NCI-H1105 treated with DMSO at 0.1 percent for 48 hours (cell line): ENCODE data around the gene PHLPP2.
"Not testable (repeated sequence)": the region's sequence is repeated elsewhere in the genome, so short reads cannot be mapped to it uniquely, and the experiment has no call there.

Experiments used
- DNase-seq: peaks from one replicate; lab custom pipeline; 2025; lab: John Stamatoyannopoulos, UW

PHLPP2 gene

GRCh38 chr16:71722801-71723536 is 1.5 kb downstream of the PHLPP2 start:
- DNase-seq: peak; percentile 49

- no peak for DNase-seq
These were observed 3.3 kb downstream of the PHLPP2 start for GRCh38 chr16:71721066-71721740.

- no peak for DNase-seq
These were observed 12.0 kb downstream of the PHLPP2 start for GRCh38 chr16:71712501-71712900.

GRCh38 chr16:71711789-71712188 is 12.7 kb downstream of the PHLPP2 start:
- DNase-seq: no peak

- DNase-seq: no peak
These were observed 15.2 kb downstream of the PHLPP2 start for GRCh38 chr16:71709229-71709781.

- no peak for DNase-seq
These were observed 15.8 kb downstream of the PHLPP2 start for GRCh38 chr16:71708696-71709095.

GRCh38 chr16:71707199-71707598 is 17.3 kb downstream of the PHLPP2 start:
- DNase-seq: no peak

GRCh38 chr16:71706046-71706445 is 18.5 kb downstream of the PHLPP2 start:
- DNase-seq: no peak

- no peak for DNase-seq
These were observed 21.2 kb downstream of the PHLPP2 start for GRCh38 chr16:71703333-71703732.

GRCh38 chr16:71700831-71701230 is 23.7 kb downstream of the PHLPP2 start:
- DNase-seq: no peak

- no peak for DNase-seq
These were observed 26.0 kb downstream of the PHLPP2 start for GRCh38 chr16:71698491-71698890.

GRCh38 chr16:71693164-71693563 is 31.3 kb downstream of the PHLPP2 start:
- no peak for DNase-seq

GRCh38 chr16:71689901-71690300 is 34.6 kb downstream of the PHLPP2 start:
- no peak for DNase-seq

- no peak for DNase-seq
These were observed 36.6 kb downstream of the PHLPP2 start for GRCh38 chr16:71687861-71688260.

GRCh38 chr16:71684280-71684679 is 40.2 kb downstream of the PHLPP2 start:
- DNase-seq: not testable (repeated sequence)

- no peak for DNase-seq
These were observed 43.1 kb downstream of the PHLPP2 start for GRCh38 chr16:71681360-71681759.

GRCh38 chr16:71676236-71676635 is 48.3 kb downstream of the PHLPP2 start:
- no peak for DNase-seq

GRCh38 chr16:71675380-71675779 is 49.1 kb downstream of the PHLPP2 start:
- no peak for DNase-seq

GRCh38 chr16:71674229-71674628 is 50.3 kb downstream of the PHLPP2 start:
- DNase-seq: no peak

- no peak for DNase-seq
These were observed 50.9 kb downstream of the PHLPP2 start for GRCh38 chr16:71673582-71673973.

GRCh38 chr16:71672803-71673581 is 51.5 kb downstream of the PHLPP2 start:
- DNase-seq: no peak

- DNase-seq: no peak
These were observed 52.4 kb downstream of the PHLPP2 start for GRCh38 chr16:71672125-71672524.

GRCh38 chr16:71671165-71671564 is 53.3 kb downstream of the PHLPP2 start:
- no peak for DNase-seq
